Measurements from ENCODE around the gene FLG.

FLG gene

DNA sequence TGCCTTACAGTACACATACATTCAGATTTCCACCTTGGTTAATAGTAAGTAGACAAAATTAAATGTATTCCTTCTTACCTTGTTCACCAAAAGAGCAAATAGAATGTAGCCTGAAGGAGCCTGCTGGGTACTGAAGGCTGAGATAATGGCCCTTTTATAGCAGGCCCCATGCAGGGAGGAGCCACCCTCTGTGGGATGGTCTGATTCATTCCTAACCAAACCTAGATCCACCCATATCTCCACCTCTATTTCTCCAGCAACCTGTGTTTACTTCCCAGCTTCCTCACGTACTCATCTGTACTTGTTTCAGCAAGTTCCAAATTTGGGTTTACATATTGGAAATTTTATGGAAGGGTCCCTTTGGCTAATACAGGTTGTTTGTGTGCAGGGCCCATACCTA, at the start of gene FLG:
Gene FLG, minus strand, starts transcription at position 129 of the 400 bp plus-strand sequence. CDS start 9,783 bp downstream, outside the sequence.
- no peaks in the 10 kb centered on the region for H3K9me3 Mint-ChIP-seq
- no peak within 1 kb of the TSS for H3K4me3 Mint-ChIP-seq
- intact Hi-C loops (cut with micrococcal nuclease) = no loop called here
- no peaks in the 10 kb centered on the region for H3K36me3 Mint-ChIP-seq (ENCODE audit: low read depth)
- H3K27me3 Mint-ChIP-seq = peaks cover 4% of the 10 kb centered on the region
- no peak within 1 kb of the TSS for H3K27ac Mint-ChIP-seq
- H3K4me1 Mint-ChIP-seq (ENCODE audit: low read depth) = no peaks in the 10 kb centered on the region

DNA sequence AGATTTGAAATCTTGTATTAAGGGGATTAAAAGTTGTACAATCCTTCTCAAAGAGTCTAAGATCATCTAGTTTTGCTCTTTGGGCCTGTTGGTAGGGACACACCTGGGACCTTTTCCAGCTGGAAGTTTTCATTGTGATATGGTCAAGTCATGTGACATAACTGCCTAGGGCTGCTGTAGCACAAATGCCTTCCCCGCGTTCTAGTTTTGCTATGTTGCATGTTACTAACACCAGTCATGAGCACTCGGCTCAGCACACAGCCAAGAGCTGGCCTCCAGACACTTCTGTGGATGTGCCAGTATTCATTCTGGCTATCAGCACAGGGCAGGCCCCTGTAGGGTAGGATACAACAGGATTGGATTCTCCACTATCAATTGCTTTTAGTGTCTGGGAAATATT, 49.4 kb upstream of the FLG start:
- Mint-ChIP-seq H3K9me3 (peaks cover 5% of the 10 kb centered on the region), H3K36me3 (ENCODE audit: low read depth) (no peaks in the 10 kb centered on the region), H3K27me3 (peaks cover 8% of the 10 kb centered on the region), H3K4me3 (no peak overlapping the region), H3K4me1 (ENCODE audit: low read depth) (no peaks in the 10 kb centered on the region), H3K27ac (no peak overlapping the region)
- intact Hi-C loops (cut with micrococcal nuclease) = no loop called here

DNA sequence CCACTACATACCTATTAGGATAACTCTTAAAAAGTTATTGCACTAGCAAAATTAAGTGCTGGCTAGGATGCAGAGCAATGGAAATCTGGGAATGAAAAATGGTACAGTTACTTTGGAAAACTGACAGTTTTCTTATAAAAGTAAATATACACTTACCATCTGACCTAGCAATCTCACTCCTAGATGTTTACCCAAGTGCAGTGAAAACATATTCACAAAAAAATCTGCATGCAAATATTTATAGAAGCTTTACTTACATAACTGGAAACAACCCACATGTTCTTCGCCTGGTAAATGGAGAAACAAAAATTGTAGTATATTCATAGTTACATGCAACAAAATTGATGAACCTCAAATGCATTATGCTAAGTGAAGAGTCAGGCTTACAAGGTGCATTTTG, 47.6 kb upstream of the FLG start:
- peaks cover 8% of the 10 kb centered on the region for H3K27me3 Mint-ChIP-seq
- intact Hi-C loops (cut with micrococcal nuclease) = no loop called here
- H3K4me3 Mint-ChIP-seq = no peak overlapping the region
- peaks cover 21% of the 10 kb centered on the region for H3K9me3 Mint-ChIP-seq
- no peak overlapping the region for H3K27ac Mint-ChIP-seq
- H3K4me1 Mint-ChIP-seq (ENCODE audit: low read depth) = no peaks in the 10 kb centered on the region
- no peaks in the 10 kb centered on the region for H3K36me3 Mint-ChIP-seq (ENCODE audit: low read depth)

DNA sequence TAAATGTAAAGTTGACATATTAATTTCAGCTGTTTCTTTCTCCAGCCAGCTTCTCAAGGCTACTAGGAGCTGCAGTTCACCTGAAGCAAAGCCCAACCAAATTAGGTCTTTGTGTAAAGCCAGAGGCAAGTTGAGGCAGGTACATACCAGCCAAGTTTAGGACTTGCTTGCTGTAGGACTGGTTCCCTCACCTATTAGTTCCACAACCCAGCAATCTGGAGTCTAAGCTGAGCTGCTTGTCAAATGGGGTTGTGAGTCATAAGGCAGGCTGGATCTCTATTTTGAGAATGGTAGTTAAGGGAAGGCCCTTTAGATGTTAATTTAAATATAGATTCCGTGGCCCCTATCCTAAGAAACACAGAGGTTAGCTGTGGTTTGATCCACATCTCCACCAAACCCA, 42.4 kb upstream of the FLG start:
- Mint-ChIP-seq H3K27me3 (peaks cover 7% of the 10 kb centered on the region), H3K9me3 (peaks cover 21% of the 10 kb centered on the region), H3K4me3 (no peak overlapping the region), H3K4me1 (ENCODE audit: low read depth) (no peaks in the 10 kb centered on the region), H3K36me3 (ENCODE audit: low read depth) (no peaks in the 10 kb centered on the region), H3K27ac (no peak overlapping the region)
- intact Hi-C loops (cut with micrococcal nuclease) = no loop called here

DNA sequence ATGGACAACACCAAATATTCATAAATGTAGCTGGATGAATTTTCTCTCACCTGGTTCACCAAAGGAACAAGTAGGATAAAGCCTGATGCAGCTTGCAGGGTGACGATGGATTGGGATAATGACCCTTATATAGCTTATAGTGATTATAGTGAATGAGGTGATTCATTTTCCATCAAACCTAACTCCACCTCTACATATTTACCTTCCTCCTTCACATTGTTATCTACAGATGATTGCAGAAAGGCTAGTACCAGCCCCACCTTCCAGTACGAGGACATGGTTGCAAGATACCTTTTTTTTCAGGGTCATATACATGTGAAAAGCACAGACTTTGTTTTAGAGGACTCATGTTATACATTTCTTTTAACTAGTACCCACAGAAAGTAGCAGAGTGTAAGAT, 34.9 kb upstream of the FLG start, which contains the start of gene FLG2:
Gene FLG2, minus strand, starts transcription at position 101 of the 400 bp plus-strand sequence. CDS start 1,122 bp downstream, outside the sequence.
- Mint-ChIP-seq H3K27ac (no peak within 1 kb of the TSS), H3K4me3 (no peak within 1 kb of the TSS), H3K4me1 (ENCODE audit: low read depth) (no peaks in the 10 kb centered on the region), H3K36me3 (ENCODE audit: low read depth) (no peaks in the 10 kb centered on the region), H3K27me3 (peaks cover 6% of the 10 kb centered on the region), H3K9me3 (no peaks in the 10 kb centered on the region)
- intact Hi-C loops (cut with micrococcal nuclease) = no loop called here

DNA sequence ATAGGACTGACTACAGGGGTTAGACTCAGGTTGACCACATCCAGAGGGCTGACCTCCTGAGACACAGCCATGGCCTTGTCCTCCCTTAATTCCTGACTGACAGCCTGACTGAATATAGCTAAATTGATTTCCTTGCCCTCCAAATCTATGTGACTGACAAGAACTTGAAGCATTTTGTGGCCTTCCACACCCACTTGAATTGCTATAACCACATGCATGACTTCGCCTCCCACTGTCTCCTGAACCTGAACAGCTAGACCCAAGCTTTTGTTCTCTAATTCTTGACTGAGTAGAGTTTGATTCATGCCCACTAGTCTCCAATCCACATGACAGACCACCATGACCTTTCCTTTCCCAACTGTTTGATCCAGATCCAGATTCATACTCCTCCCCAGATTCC, 31.7 kb upstream of the FLG start:
- H3K4me1 Mint-ChIP-seq (ENCODE audit: low read depth) = no peaks in the 10 kb centered on the region
- intact Hi-C loops (cut with micrococcal nuclease) = no loop called here
- H3K36me3 Mint-ChIP-seq (ENCODE audit: low read depth) = no peaks in the 10 kb centered on the region
- H3K27me3 Mint-ChIP-seq = peaks cover 6% of the 10 kb centered on the region
- H3K4me3 Mint-ChIP-seq = no peak overlapping the region
- peaks cover 17% of the 10 kb centered on the region for H3K9me3 Mint-ChIP-seq
- no peak overlapping the region for H3K27ac Mint-ChIP-seq

DNA sequence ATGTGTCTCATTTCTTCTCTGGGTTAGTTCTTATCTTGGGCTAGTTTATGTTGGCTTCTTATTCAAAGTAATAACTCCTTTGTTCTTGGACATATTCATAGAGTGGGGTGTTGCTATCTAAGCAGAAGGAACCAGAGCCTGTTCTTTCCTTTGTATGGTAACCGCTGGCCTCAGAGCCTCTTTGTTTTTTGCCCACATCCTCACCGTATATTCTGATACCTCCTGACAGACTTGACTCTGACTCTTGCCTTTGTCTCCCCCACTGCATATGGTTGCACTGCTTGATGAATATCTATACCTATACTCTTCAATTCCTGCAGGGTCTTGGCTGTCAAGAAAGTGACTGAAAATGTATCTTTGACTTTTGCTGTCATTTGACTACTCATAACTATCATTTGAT, 24.6 kb upstream of the FLG start:
- Mint-ChIP-seq H3K27me3 (peaks cover 10% of the 10 kb centered on the region), H3K4me1 (ENCODE audit: low read depth) (no peaks in the 10 kb centered on the region), H3K36me3 (ENCODE audit: low read depth) (no peaks in the 10 kb centered on the region), H3K4me3 (no peak overlapping the region), H3K27ac (no peak overlapping the region), H3K9me3 (peaks cover 17% of the 10 kb centered on the region)
- intact Hi-C loops (cut with micrococcal nuclease) = loop anchor here (5.0 kb wide), 2 partner anchors 108 to 297 kb away; no protein-coding TSS in a partner anchor

DNA sequence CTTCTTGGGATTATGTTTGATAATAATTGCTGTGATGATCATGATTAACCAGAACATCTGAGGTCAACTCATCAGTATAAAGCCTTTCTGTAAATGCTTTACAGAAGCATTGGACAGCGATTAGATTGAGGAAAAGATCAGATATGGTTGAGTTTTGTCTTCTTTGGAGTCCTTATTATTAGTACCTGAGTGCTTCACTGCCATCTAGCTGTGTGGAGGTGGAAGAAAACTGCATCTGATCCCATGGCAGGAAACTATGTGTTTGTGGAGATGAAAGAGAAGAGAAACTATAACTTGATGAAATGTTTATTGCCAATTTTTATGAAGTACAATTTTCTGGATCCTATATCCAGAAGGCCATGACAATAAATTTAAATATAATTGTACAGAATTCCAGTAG, 23.4 kb upstream of the FLG start:
- Mint-ChIP-seq H3K27me3 (peaks cover 14% of the 10 kb centered on the region), H3K4me1 (ENCODE audit: low read depth) (no peaks in the 10 kb centered on the region), H3K27ac (no peak overlapping the region), H3K4me3 (no peak overlapping the region), H3K9me3 (peaks cover 10% of the 10 kb centered on the region), H3K36me3 (ENCODE audit: low read depth) (no peaks in the 10 kb centered on the region)
- intact Hi-C loops (cut with micrococcal nuclease) = loop anchor here (5.0 kb wide), 2 partner anchors 109 to 296 kb away; no protein-coding TSS in a partner anchor

DNA sequence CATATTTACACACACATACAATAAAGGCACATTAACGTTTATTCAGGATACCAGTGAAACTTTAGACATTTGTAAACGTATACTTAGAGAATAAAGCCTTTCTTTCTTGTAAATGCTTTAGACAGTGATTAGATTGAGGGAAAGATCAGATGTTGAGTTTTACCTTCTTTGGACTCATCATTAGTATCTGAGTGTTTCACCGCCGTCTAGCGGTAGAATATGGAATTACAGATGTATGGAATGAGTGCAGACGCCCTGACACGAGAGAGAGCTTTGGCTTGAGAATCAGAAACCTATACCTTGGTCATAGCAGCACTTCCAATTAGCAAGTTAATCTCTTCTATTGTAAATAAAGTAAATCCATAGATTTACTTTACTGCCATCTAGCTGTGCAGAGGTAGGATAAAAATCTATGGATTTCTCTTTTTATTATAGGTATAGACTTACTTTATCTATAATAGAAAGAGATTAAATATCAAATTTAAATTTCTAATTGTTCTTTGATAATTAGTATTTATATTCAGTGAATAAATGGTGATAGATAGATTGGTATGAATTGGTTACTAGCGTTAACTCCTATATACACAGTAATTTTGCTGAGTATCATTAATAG, 22.2 kb upstream of the FLG start:
- Mint-ChIP-seq H3K36me3 (ENCODE audit: low read depth) (no peaks in the 10 kb centered on the region), H3K4me3 (no peak overlapping the region), H3K27ac (no peak overlapping the region), H3K9me3 (no peaks in the 10 kb centered on the region), H3K4me1 (ENCODE audit: low read depth) (no peaks in the 10 kb centered on the region), H3K27me3 (peaks cover 16% of the 10 kb centered on the region)
- intact Hi-C loops (cut with micrococcal nuclease) = loop anchor here (1.0 to 5.0 kb wide), 3 partner anchors 110 to 295 kb away; no protein-coding TSS in a partner anchor

DNA sequence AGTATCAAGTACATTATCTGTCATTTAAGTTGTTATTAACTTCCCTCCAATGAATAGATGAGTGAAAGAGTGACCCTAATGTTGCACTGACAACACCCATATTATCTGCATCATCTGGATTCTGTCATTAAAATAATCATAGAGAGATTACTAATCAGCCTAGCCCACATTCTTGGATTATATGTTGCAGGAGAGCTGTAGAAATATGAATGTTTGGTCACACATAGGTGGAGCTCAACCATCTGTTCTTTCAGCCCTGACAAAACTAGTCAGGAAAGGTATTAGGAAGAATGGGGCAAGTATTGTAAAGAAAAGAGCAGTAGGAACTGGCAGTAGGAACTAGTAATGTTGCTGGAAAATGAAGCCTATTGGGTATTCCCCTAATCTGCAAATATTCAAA, 19.4 kb upstream of the FLG start:
- no peaks in the 10 kb centered on the region for H3K9me3 Mint-ChIP-seq
- H3K27ac Mint-ChIP-seq = no peak overlapping the region
- H3K27me3 Mint-ChIP-seq = peaks cover 17% of the 10 kb centered on the region
- H3K4me3 Mint-ChIP-seq = no peak overlapping the region
- intact Hi-C loops (cut with micrococcal nuclease) = no loop called here
- H3K4me1 Mint-ChIP-seq (ENCODE audit: low read depth) = no peaks in the 10 kb centered on the region
- H3K36me3 Mint-ChIP-seq (ENCODE audit: low read depth) = no peaks in the 10 kb centered on the region

DNA sequence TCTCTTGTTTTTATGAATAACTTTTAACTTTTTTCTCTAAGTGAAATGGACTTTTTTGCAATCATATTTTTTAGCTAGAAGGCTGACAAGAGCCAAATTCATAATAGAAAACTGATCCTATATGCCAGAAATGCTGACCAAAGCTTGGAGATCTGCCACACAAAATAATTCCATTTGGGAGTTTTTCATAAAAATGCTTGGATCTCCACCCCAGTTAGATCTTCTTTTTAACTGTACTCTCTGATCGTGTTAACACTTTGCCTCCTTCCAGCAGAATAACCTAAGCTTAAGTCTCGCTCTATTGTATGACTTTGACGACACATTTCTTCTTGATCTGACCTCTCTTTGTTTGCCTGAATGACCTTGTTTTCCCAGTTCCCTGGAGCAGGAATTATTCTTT, 18.0 kb upstream of the FLG start:
- H3K27ac Mint-ChIP-seq = no peak overlapping the region
- H3K9me3 Mint-ChIP-seq = no peaks in the 10 kb centered on the region
- no peaks in the 10 kb centered on the region for H3K36me3 Mint-ChIP-seq (ENCODE audit: low read depth)
- intact Hi-C loops (cut with micrococcal nuclease) = no loop called here
- no peak overlapping the region for H3K4me3 Mint-ChIP-seq
- peaks cover 17% of the 10 kb centered on the region for H3K27me3 Mint-ChIP-seq
- no peaks in the 10 kb centered on the region for H3K4me1 Mint-ChIP-seq (ENCODE audit: low read depth)

DNA sequence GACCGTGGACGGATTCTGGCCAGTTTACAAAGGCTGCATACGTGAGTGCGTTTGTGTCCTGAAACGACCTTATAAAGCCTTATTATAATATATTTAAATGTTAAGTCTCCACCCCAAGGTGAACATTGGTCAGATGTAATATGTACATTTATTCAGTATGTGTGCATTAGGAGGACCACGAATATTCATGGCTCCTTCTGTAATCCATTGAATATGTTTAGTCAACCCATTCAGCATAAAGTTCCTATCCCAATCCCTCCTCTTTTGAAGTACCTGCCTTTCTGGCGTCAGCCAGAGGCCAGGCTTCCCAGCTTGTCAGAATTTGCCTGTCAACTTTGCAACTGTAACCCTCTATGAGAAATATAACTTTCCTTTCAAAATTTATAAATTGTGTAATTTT, 10.4 kb upstream of the FLG start:
- no peaks in the 10 kb centered on the region for H3K4me1 Mint-ChIP-seq (ENCODE audit: low read depth)
- H3K36me3 Mint-ChIP-seq (ENCODE audit: low read depth) = no peaks in the 10 kb centered on the region
- H3K27me3 Mint-ChIP-seq = peaks cover 9% of the 10 kb centered on the region
- no peak overlapping the region for H3K27ac Mint-ChIP-seq
- intact Hi-C loops (cut with micrococcal nuclease) = no loop called here
- H3K4me3 Mint-ChIP-seq = no peak overlapping the region
- H3K9me3 Mint-ChIP-seq = no peaks in the 10 kb centered on the region

DNA sequence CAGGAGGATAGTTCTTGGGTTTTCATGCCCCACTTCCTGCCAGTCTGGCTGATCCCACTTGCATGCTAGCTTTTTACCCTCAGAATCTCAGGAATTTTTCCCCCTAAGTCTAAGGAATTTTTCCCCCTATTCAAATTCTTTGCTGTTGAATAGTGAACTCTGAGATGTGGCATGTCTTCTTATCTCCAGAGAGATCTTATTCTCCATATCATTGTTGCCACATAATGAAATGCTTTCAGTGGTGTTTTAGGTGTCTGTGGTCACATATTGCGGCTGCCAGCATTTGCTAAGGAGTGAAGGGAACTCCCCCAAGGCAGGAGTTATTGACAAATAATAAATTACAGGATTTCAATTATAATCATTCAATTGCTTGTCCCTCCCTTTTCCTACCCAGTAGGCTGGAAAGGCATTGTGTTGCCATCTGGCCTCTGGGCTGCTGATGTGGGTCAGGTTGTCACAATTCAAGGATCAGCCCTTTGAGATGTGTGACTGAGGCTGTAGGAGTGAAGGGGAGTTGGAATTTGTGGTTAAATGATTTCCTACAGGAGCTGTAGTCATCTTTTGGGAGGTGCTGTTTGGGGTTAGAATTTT, 3.9 kb upstream of the FLG start:
- peaks cover 2% of the 10 kb centered on the region for H3K27me3 Mint-ChIP-seq
- no peak overlapping the region for H3K27ac Mint-ChIP-seq
- H3K4me3 Mint-ChIP-seq = no peak overlapping the region
- no peaks in the 10 kb centered on the region for H3K4me1 Mint-ChIP-seq (ENCODE audit: low read depth)
- no peaks in the 10 kb centered on the region for H3K36me3 Mint-ChIP-seq (ENCODE audit: low read depth)
- H3K9me3 Mint-ChIP-seq = no peaks in the 10 kb centered on the region
- intact Hi-C loops (cut with micrococcal nuclease) = no loop called here

DNA sequence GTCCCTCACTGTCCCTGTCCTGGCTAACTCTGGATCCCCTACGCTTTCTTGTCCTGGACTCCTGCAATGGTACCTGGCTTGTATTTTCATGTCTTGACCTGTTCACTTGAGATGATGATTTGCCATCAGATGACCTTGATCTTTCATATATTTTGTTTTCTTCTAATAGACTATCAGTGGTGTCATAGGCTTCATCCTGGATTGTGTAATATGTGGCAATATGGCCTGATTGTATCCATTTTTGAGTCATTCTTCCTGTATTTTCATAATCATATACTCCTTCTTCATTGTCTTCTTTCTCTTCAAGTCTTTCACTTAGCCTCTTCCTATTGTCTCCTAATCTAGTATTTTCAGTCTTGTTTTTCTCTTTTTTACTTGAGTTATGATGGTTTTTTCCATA, 11.1 kb downstream of the FLG start:
- Mint-ChIP-seq H3K4me1 (ENCODE audit: low read depth) (peaks cover 6% of the 10 kb centered on the region), H3K9me3 (peaks cover 55% of the 10 kb centered on the region), H3K27ac (no peak overlapping the region), H3K4me3 (no peak overlapping the region), H3K36me3 (ENCODE audit: low read depth) (no peaks in the 10 kb centered on the region), H3K27me3 (no peaks in the 10 kb centered on the region)
- intact Hi-C loops (cut with micrococcal nuclease) = no loop called here

DNA sequence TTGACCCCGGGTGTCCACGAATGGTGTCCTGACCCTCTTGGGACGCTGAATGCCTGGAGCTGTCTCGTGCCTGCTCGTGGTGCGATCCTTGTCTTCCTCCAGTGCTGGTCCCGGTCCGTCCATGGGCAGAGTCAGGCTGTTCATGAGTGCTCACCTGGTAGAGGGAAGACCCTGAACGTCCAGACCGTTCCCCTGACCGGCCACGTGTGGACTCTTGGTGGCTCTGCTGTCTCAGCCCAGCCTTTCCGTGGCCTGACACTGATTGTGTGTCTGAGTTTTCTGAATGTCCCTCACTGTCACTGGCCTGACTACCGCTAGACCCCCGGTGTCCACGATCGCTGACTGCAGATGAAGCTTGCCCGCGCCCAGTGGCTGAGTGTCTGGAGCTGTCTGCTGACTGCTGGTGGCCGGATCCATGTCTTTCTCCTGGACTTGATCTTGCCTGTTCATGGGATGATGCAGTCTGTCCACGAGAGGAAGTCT, 11.7 kb downstream of the FLG start:
- peaks cover 6% of the 10 kb centered on the region for H3K4me1 Mint-ChIP-seq (ENCODE audit: low read depth)

More for the DNA sequence above, 11.7 kb downstream of the FLG start:
- Mint-ChIP-seq H3K27ac (no peak overlapping the region), H3K9me3 (peaks cover 62% of the 10 kb centered on the region), H3K27me3 (no peaks in the 10 kb centered on the region), H3K36me3 (ENCODE audit: low read depth) (no peaks in the 10 kb centered on the region), H3K4me3 (no peak overlapping the region)
- intact Hi-C loops (cut with micrococcal nuclease) = no loop called here

Data from dendritic cell treated with granulocyte-macrophage colony-stimulating factor and Interleukin-4, amounts not matched to agents 40 ng/mL and 50 ng/mL, for 4 days (primary cell).